ENCODE data around the gene THAP9. TPM values are rescaled to one million over a fixed set of nuclear protein-coding genes. Genes with fewer than 3 reads are reported as not detected.
"Not testable (repeated sequence)": the region's sequence is repeated elsewhere in the genome, so short reads cannot be mapped to it uniquely, and the experiment has no call there.

The THAP9 gene
- total and polyA plus RNA-seq, 3 donors from 2014 or later = 18.0 to 29.0 (median 21.7) TPM

- Histone ChIP-seq H3K4me1 (no peaks in the 10 kb centered on the region), H3K27me3 (no peaks in the 10 kb centered on the region), H3K9me3 (no peaks in the 10 kb centered on the region), H3K27ac (no peak overlapping the region), H3K4me3 (no peak overlapping the region), H3K36me3 (ENCODE audit: low read depth, missing control alignments) (no peaks in the 10 kb centered on the region)
- DNase-seq = no peak
- intact Hi-C loops (cut with DNase I; ENCODE audit: low total_unique reads) = no loop called here
- TF ChIP-seq POLR2A (IDR thresholded peaks at IDR 0.05) = no peak
- no peak for TF ChIP-seq CTCF (IDR thresholded peaks at IDR 0.05)
- 66 to 74% methylated on average over 5 of the region's 5 CpGs for WGBS, 2 donors
Measured at GRCh38 chr4:82852751-82853285, 47.7 kb upstream of the THAP9 start.

GRCh38 chr4:82860487-82860886 lies 40.0 kb upstream of the THAP9 start:
- H3K36me3 ChIP-seq (ENCODE audit: low read depth, missing control alignments); H3K27ac ChIP-seq; H3K9me3 ChIP-seq; H3K4me1 ChIP-seq; DNase-seq; intact Hi-C loops (cut with DNase I; ENCODE audit: low total_unique reads); H3K4me3 ChIP-seq; H3K27me3 ChIP-seq: not testable (repeated sequence)
- WGBS, 2 donors = 92 to 93% methylated on average over 2 of the region's 2 CpGs

GRCh38 chr4:82861529-82861928 lies 39.0 kb upstream of the THAP9 start:
- Histone ChIP-seq H3K9me3 (no peaks in the 10 kb centered on the region), H3K27me3 (no peaks in the 10 kb centered on the region), H3K4me1 (no peaks in the 10 kb centered on the region), H3K36me3 (ENCODE audit: low read depth, missing control alignments) (no peaks in the 10 kb centered on the region), H3K27ac (no peak overlapping the region), H3K4me3 (no peak overlapping the region)
- TF ChIP-seq POLR2A (IDR thresholded peaks at IDR 0.05) (no peak), CTCF (IDR thresholded peaks at IDR 0.05) (no peak)
- intact Hi-C loops (cut with DNase I; ENCODE audit: low total_unique reads) = no loop called here
- no peak for DNase-seq

GRCh38 chr4:82864336-82864979 lies 36.1 kb upstream of the THAP9 start:
- no peaks in the 10 kb centered on the region for H3K36me3 ChIP-seq (ENCODE audit: low read depth, missing control alignments)
- TF ChIP-seq CTCF (IDR thresholded peaks at IDR 0.05) (no peak), POLR2A (IDR thresholded peaks at IDR 0.05) (no peak)
- 84 to 85% methylated on average over 6 of the region's 6 CpGs for WGBS, 2 donors
- H3K9me3 ChIP-seq = no peaks in the 10 kb centered on the region
- DNase-seq = no peak
- H3K27ac ChIP-seq = no peak overlapping the region
- H3K4me3 ChIP-seq = no peak overlapping the region
- H3K27me3 ChIP-seq = no peaks in the 10 kb centered on the region
- no peaks in the 10 kb centered on the region for H3K4me1 ChIP-seq
- intact Hi-C loops (cut with DNase I; ENCODE audit: low total_unique reads) = no loop called here

GRCh38 chr4:82865592-82865991 lies 34.9 kb upstream of the THAP9 start:
- 23 to 28% methylated on average over 1 of the region's 1 CpG for WGBS, 2 donors
- no peaks in the 10 kb centered on the region for H3K9me3 ChIP-seq
- no peak overlapping the region for H3K4me3 ChIP-seq
- H3K27me3 ChIP-seq = no peaks in the 10 kb centered on the region
- intact Hi-C loops (cut with DNase I; ENCODE audit: low total_unique reads) = no loop called here
- DNase-seq = no peak
- H3K36me3 ChIP-seq (ENCODE audit: low read depth, missing control alignments) = no peaks in the 10 kb centered on the region
- no peak overlapping the region for H3K27ac ChIP-seq
- no peaks in the 10 kb centered on the region for H3K4me1 ChIP-seq
- TF ChIP-seq POLR2A (IDR thresholded peaks at IDR 0.05) (no peak), CTCF (IDR thresholded peaks at IDR 0.05) (no peak)

- DNase-seq = not testable (repeated sequence)
Measured at GRCh38 chr4:82866033-82866432, 34.5 kb upstream of the THAP9 start.

More at GRCh38 chr4:82866033-82866432, 34.5 kb upstream of the THAP9 start:
- intact Hi-C loops (cut with DNase I; ENCODE audit: low total_unique reads); H3K4me1 ChIP-seq; H3K4me3 ChIP-seq; H3K36me3 ChIP-seq (ENCODE audit: low read depth, missing control alignments); H3K27me3 ChIP-seq; H3K9me3 ChIP-seq; H3K27ac ChIP-seq: not testable (repeated sequence)
- WGBS, 2 donors = 81% methylated on average over 6 of the region's 6 CpGs
